ENCODE measurements around the gene RNF220. TPM values are rescaled to one million over a fixed set of nuclear protein-coding genes. Genes with fewer than 3 reads are reported as not detected.

Gene RNF220
- total and polyA plus RNA-seq, 2 of the 13 experiments (the other 11 are each of a cell fraction or from before 2014, with no cell fraction given): 48.2 to 72.1 TPM

GRCh38 chr1:44405031-44405797 lies at the start of gene RNF220 (continued):
- TF ChIP-seq, protein P1, sequence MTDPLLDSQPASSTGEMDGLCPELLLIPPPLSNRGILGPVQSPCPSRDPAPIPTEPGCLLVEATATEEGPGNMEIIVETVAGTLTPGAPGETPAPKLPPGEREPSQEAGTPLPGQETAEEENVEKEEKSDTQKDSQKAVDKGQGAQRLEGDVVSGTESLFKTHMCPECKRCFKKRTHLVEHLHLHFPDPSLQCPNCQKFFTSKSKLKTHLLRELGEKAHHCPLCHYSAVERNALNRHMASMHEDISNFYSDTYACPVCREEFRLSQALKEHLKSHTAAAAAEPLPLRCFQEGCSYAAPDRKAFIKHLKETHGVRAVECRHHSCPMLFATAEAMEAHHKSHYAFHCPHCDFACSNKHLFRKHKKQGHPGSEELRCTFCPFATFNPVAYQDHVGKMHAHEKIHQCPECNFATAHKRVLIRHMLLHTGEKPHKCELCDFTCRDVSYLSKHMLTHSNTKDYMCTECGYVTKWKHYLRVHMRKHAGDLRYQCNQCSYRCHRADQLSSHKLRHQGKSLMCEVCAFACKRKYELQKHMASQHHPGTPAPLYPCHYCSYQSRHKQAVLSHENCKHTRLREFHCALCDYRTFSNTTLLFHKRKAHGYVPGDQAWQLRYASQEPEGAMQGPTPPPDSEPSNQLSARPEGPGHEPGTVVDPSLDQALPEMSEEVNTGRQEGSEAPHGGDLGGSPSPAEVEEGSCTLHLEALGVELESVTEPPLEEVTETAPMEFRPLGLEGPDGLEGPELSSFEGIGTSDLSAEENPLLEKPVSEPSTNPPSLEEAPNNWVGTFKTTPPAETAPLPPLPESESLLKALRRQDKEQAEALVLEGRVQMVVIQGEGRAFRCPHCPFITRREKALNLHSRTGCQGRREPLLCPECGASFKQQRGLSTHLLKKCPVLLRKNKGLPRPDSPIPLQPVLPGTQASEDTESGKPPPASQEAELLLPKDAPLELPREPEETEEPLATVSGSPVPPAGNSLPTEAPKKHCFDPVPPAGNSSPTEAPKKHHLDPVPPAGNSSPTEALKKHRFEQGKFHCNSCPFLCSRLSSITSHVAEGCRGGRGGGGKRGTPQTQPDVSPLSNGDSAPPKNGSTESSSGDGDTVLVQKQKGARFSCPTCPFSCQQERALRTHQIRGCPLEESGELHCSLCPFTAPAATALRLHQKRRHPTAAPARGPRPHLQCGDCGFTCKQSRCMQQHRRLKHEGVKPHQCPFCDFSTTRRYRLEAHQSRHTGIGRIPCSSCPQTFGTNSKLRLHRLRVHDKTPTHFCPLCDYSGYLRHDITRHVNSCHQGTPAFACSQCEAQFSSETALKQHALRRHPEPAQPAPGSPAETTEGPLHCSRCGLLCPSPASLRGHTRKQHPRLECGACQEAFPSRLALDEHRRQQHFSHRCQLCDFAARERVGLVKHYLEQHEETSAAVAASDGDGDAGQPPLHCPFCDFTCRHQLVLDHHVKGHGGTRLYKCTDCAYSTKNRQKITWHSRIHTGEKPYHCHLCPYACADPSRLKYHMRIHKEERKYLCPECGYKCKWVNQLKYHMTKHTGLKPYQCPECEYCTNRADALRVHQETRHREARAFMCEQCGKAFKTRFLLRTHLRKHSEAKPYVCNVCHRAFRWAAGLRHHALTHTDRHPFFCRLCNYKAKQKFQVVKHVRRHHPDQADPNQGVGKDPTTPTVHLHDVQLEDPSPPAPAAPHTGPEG (CRISPR knock-in tag; IDR thresholded peaks at IDR 0.05): 0 out of 2 replicates have a peak, but pooled peaks have one; percentile 53
- no peak for TF ChIP-seq ZFAT (CRISPR knock-in tag; conservative IDR thresholded peaks at IDR 0.05)
- no peak for TF ChIP-seq ADNP (CRISPR knock-in tag; IDR thresholded peaks at IDR 0.05)
- TF ChIP-seq ZNF569 (CRISPR knock-in tag; IDR thresholded peaks at IDR 0.05; ENCODE audit: borderline replicate concordance): no peak
- no peak for TF ChIP-seq MZF1 (CRISPR knock-in tag; IDR thresholded peaks at IDR 0.05; ENCODE audit: borderline replicate concordance)
- TF ChIP-seq KDM1A (CRISPR knock-in tag; IDR thresholded peaks at IDR 0.05): no peak; the same call in 1 of the 2 replicates
- TF ChIP-seq, protein P2, sequence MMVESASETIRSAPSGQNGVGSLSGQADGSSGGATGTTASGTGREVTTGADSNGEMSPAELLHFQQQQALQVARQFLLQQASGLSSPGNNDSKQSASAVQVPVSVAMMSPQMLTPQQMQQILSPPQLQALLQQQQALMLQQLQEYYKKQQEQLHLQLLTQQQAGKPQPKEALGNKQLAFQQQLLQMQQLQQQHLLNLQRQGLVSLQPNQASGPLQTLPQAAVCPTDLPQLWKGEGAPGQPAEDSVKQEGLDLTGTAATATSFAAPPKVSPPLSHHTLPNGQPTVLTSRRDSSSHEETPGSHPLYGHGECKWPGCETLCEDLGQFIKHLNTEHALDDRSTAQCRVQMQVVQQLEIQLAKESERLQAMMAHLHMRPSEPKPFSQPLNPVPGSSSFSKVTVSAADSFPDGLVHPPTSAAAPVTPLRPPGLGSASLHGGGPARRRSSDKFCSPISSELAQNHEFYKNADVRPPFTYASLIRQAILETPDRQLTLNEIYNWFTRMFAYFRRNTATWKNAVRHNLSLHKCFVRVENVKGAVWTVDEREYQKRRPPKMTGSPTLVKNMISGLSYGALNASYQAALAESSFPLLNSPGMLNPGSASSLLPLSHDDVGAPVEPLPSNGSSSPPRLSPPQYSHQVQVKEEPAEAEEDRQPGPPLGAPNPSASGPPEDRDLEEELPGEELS (CRISPR knock-in tag; IDR thresholded peaks at IDR 0.05): peak; percentile 39; the same call in 1 of the 2 replicates
- no peak for TF ChIP-seq FOXA1 (IDR thresholded peaks at IDR 0.05)
- TF ChIP-seq FOXA1 (CRISPR knock-in tag; IDR thresholded peaks at IDR 0.05): no peak
- TF ChIP-seq ZNF232 (CRISPR knock-in tag; IDR thresholded peaks at IDR 0.05; ENCODE audit: borderline replicate concordance): peak; percentile 53; the same call in 1 of the 2 replicates
- TF ChIP-seq GZF1 (CRISPR knock-in tag; IDR thresholded peaks at IDR 0.05): no peak
- no peak for TF ChIP-seq SP2 (CRISPR knock-in tag; IDR thresholded peaks at IDR 0.05)
- TF ChIP-seq ZNF501 (CRISPR knock-in tag; IDR thresholded peaks at IDR 0.05): peak; percentile 48; the same call in 1 of the 2 replicates
- TF ChIP-seq POLR2G (IDR thresholded peaks at IDR 0.05; ENCODE audit: low read depth, low read length): peak; percentile 56; the same call in 1 of the 2 replicates
- no peak for TF ChIP-seq HMG20A (CRISPR knock-in tag; IDR thresholded peaks at IDR 0.05; ENCODE audit: borderline replicate concordance)
- TF ChIP-seq ZNF639 (CRISPR knock-in tag; conservative IDR thresholded peaks at IDR 0.05): no peak
- peak; percentile 72 for TF ChIP-seq ASH2L (IDR thresholded peaks at IDR 0.05; ENCODE audit: insufficient read length, low read depth, low read length)
- TF ChIP-seq, protein P3, sequence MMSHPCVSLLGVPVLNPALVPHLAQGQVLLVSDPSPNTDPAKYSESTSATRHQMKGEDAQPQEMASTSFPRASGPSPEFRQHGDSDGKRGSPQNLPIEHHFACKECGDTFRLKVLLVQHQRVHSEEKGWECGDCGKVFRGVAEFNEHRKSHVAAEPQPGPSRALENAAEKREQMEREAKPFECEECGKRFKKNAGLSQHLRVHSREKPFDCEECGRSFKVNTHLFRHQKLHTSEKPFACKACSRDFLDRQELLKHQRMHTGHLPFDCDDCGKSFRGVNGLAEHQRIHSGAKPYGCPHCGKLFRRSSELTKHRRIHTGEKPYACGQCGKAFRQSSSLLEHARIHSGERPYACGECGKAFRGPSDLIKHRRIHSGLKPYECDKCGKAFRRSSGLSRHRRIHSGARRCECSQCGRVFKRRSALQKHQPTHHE (CRISPR knock-in tag; IDR thresholded peaks at IDR 0.05; ENCODE audit: borderline replicate concordance): peak; percentile 60; the same call in 1 of the 2 replicates
- TF ChIP-seq SRSF1 (optimal IDR thresholded peaks at IDR 0.05; ENCODE audit: low read depth, low read length): peak; percentile 27
- TF ChIP-seq KAT8 (CRISPR knock-in tag; IDR thresholded peaks at IDR 0.05): peak; percentile 46; the same call in 1 of the 2 replicates
